Endothelial cell of umbilical vein (primary cell): ENCODE results near the gene EXOC1L. TPM values are rescaled to one million over a fixed set of nuclear protein-coding genes. Genes with fewer than 3 reads are reported as not detected.

Experiments used
- BruUV-seq: library from RNA; stranded (reverse); fragments of 400-500 nt; replicated peaks from 2 replicates; lab custom pipeline; 2021; lab: Mats Ljungman, UMichigan
- CTCF ChIA-PET: fragments of 300-600, 350-600 bp; sonication (Branson Sonifier 250); formaldehyde crosslinking; loops from one replicate; lab custom pipeline; 2021; ENCODE audit warnings: antibody characterized with exemption, inconsistent platforms; lab: Charles Lee
- POLR2A ChIA-PET: fragments of 300-600, 350-600 bp; sonication (Branson Sonifier 250); formaldehyde crosslinking; loops from one replicate; lab custom pipeline; 2021; ENCODE audit warnings: antibody characterized with exemption, inconsistent platforms; lab: Charles Lee
- DNase-seq: peaks from one replicate; pipeline ENCODE4 v3.0.0-alpha.2; 2011; ENCODE audit warnings: low read depth, low spot score
- FAIRE-seq: peaks from 2 replicates; lab custom pipeline; 2011; peaks lifted over from hg19 to GRCh38; lab: Jason Lieb, UNC
- H2AFZ ChIP-seq: 2 replicates; pipeline ENCODE4 v1.6.0; 2012; ENCODE audit warnings: low read depth, low read length, control low read depth, inconsistent platforms
- H3K27ac ChIP-seq: 2 replicates; pipeline ENCODE4 v1.5.1; 2011; ENCODE audit warnings: low read depth, mild to moderate bottlenecking, control low read depth, low read length, moderate library complexity; ENCODE audit not compliant: insufficient read depth
- H3K27me3 ChIP-seq, 2 experiments: 2 replicates each; pipeline versions ENCODE4 v1.6.0 to v1.6.1; 2011; ENCODE audit warnings: low read length in 2 of 2, mixed read lengths in 1 of 2; ENCODE audit not compliant: control insufficient read depth in 2 of 2, insufficient read depth in 2 of 2
- H3K36me3 ChIP-seq, 2 experiments: 2 replicates in 1 of 2; 3 replicates in 1 of 2; pipeline ENCODE4 v1.5.1; 2011; ENCODE audit warnings: low read length in 2 of 2, mild to moderate bottlenecking in 1 of 2, moderate library complexity in 1 of 2; ENCODE audit not compliant: control insufficient read depth in 2 of 2, insufficient read depth in 2 of 2; ENCODE audit errors: extremely low read depth in 1 of 2
- H3K4me1 ChIP-seq: 3 replicates; pipeline ENCODE4 v1.5.1; 2011; ENCODE audit warnings: mild to moderate bottlenecking, low read length; ENCODE audit not compliant: control insufficient read depth, insufficient read depth; ENCODE audit errors: extremely low read depth
- H3K4me2 ChIP-seq: 2 replicates; pipeline ENCODE4 v1.6.1; 2011; ENCODE audit warnings: low read length, control low read depth, mixed read lengths; ENCODE audit not compliant: insufficient read depth
- H3K4me3 ChIP-seq, 3 experiments: fragments of 200-600 bp in 1 of 3; sonication (generic), shearing (Covaris generic) in 1 of 3; replicated peaks in 1 of 3; 2 replicates each; pipeline ENCODE4 v1.5.1; 2011 to 2016; ENCODE audit warnings: control low read depth in 3 of 3, low read length in 3 of 3, mild to moderate bottlenecking in 2 of 3, inconsistent platforms in 1 of 3, low read depth in 1 of 3, moderate library complexity in 1 of 3; ENCODE audit not compliant: insufficient read depth in 1 of 3
- H3K79me2 ChIP-seq: 2 replicates; pipeline ENCODE4 v1.6.0; 2012; ENCODE audit warnings: low read length, inconsistent platforms; ENCODE audit not compliant: control insufficient read depth, insufficient read depth
- H3K9ac ChIP-seq: replicated peaks from 2 replicates; pipeline ENCODE3; 2011; ENCODE audit warnings: low read length, control low read depth; ENCODE audit not compliant: insufficient read depth; ENCODE audit errors: extremely low read depth
- H3K9me1 ChIP-seq: replicated peaks from 3 replicates; pipeline ENCODE4 v1.6.0; 2011; ENCODE audit warnings: mild to moderate bottlenecking, low read length; ENCODE audit not compliant: control insufficient read depth, insufficient read depth; ENCODE audit errors: extremely low read depth
- H3K9me3 ChIP-seq: replicated peaks from 2 replicates; pipeline ENCODE4 v1.5.1; 2012; ENCODE audit warnings: low read length, inconsistent platforms; ENCODE audit not compliant: control insufficient read depth, insufficient read depth
- H4K20me1 ChIP-seq: replicated peaks from 2 replicates; pipeline ENCODE3; 2011; ENCODE audit warnings: mild to moderate bottlenecking, low read length; ENCODE audit not compliant: control insufficient read depth, insufficient read depth; ENCODE audit errors: extremely low read depth
- CTCF ChIP-seq, 2 donors: IDR thresholded peaks; 1 replicate in 1 of 2; 2 replicates in 1 of 2; pipeline ENCODE4 v1.5.1; 2011; ENCODE audit warnings: low read length in 2 of 2, mild to moderate bottlenecking in 2 of 2, moderate library complexity in 2 of 2, control low read depth in 1 of 2, inconsistent platforms in 1 of 2, low read depth in 1 of 2; ENCODE audit not compliant: insufficient read depth in 1 of 2; ENCODE audit errors: extremely low read depth in 1 of 2
- EZH2 ChIP-seq: IDR thresholded peaks from 2 replicates; pipeline ENCODE4 v1.6.1; 2012; ENCODE audit warnings: borderline replicate concordance, low read depth, mild to moderate bottlenecking, moderate library complexity, low read length, inconsistent platforms; ENCODE audit not compliant: severe bottlenecking
- FOS ChIP-seq: IDR thresholded peaks from 2 replicates; pipeline ENCODE4 v1.6.1; 2011; ENCODE audit warnings: mild to moderate bottlenecking, low read length, moderate library complexity, borderline replicate concordance; ENCODE audit not compliant: insufficient read depth
- GATA2 ChIP-seq: IDR thresholded peaks from 2 replicates; pipeline ENCODE4 v1.7.0; 2011; ENCODE audit warnings: low read depth, mild to moderate bottlenecking, moderate library complexity, mixed read lengths, low read length; ENCODE audit not compliant: insufficient read length, insufficient read depth
- JUN ChIP-seq: IDR thresholded peaks from 2 replicates; pipeline ENCODE4 v1.6.1; 2011; ENCODE audit warnings: borderline replicate concordance, low read depth; ENCODE audit not compliant: insufficient read length, insufficient read depth
- MAX ChIP-seq: IDR thresholded peaks from 2 replicates; pipeline ENCODE4 v1.6.1; 2011; ENCODE audit not compliant: insufficient read depth, insufficient read length
- MYC ChIP-seq: IDR thresholded peaks from one replicate; pipeline ENCODE4 v1.6.1; 2011; ENCODE audit warnings: mild to moderate bottlenecking, low read depth, low read length
- POLR2A ChIP-seq: IDR thresholded peaks from 2 replicates; pipeline ENCODE4 v1.6.1; 2012; ENCODE audit warnings: low read depth, mild to moderate bottlenecking, control low read depth, low read length
- POLR2AphosphoS5 ChIP-seq: IDR thresholded peaks from 2 replicates; pipeline ENCODE4 v1.6.1; 2012; ENCODE audit warnings: low read depth, mild to moderate bottlenecking, control low read depth, low read length, moderate library complexity; ENCODE audit not compliant: insufficient read depth
- dilution Hi-C: fragments of 300-500 bp; cut with MboI; formaldehyde crosslinking; loops from one replicate; pipeline ENCODE4 v1.15.0; 2019; ENCODE audit warnings: low sequenced_read_pairs; ENCODE audit not compliant: extremely low pct_ligation_motif_present
- intact Hi-C: fragments of 100-400 bp; cut with micrococcal nuclease; formaldehyde crosslinking; loops from one replicate; pipeline ENCODE4 v1.10.0; 2022
- polyA plus RNA-seq, 4 experiments: library from polyadenylated mRNA; depleted of rRNA in 3 of 4; stranded (reverse) in 3 of 4; unstranded in 1 of 4; fragments of >200 nt; gene quantifications; 2 replicates each; pipeline versions ENCODE4 v1.2.1 to v1.2.3, GENCODE V29; 2011 to 2012; ENCODE audit warnings: missing spikeins in 1 of 4
- total RNA-seq: library from RNA; stranded (reverse); gene quantifications from 2 replicates; pipeline ENCODE4 v1.2.3, GENCODE V29; 2021

The EXOC1L gene
- total and polyA plus RNA-seq, 2 donors (not counting 3 experiments of a cell fraction or from before 2014, with no cell fraction given) = not detected

- Histone ChIP-seq H3K9me1 (no peaks in the 10 kb centered on the region), H3K27me3 (peaks cover 33 to 73% of the 10 kb centered on the region in 2 experiments), H4K20me1 (no peaks in the 10 kb centered on the region), H3K4me3 (no peak overlapping the region), H3K9ac (no peak overlapping the region), H3K36me3 (no peaks in the 10 kb centered on the region), H3K4me2 (no peak overlapping the region), H3K79me2 (no peaks in the 10 kb centered on the region), H3K27ac (no peak overlapping the region), H3K9me3 (no peaks in the 10 kb centered on the region), H3K4me1 (peaks cover 2% of the 10 kb centered on the region), H2AFZ (no peak overlapping the region)
- intact Hi-C loops (no loop called here), dilution Hi-C loops (no loop called here)
- BruUV-seq = no TSS peak
- CTCF ChIA-PET = interaction anchor here (1.5 kb wide), 1 partner anchor 10 kb away, joined by 3 read pairs; no protein-coding TSS in a partner anchor
- FAIRE-seq (no peak), DNase-seq (no peak)
- POLR2A ChIA-PET = no interaction called here
- no peak for TF ChIP-seq MAX
- TF ChIP-seq GATA2 = no peak
- peak; percentile 33 for TF ChIP-seq EZH2
Measured at GRCh38 chr4:55794053-55794452, 25.5 kb upstream of the EXOC1L start.

- no peak overlapping the region for H3K9ac ChIP-seq
- no peaks in the 10 kb centered on the region for H4K20me1 ChIP-seq
- H3K9me1 ChIP-seq = no peaks in the 10 kb centered on the region
- POLR2A ChIA-PET = no interaction called here
- intact Hi-C loops (no loop called here), dilution Hi-C loops (no loop called here)
- no TSS peak for BruUV-seq
- peaks cover 2% of the 10 kb centered on the region for H3K4me1 ChIP-seq
- H2AFZ ChIP-seq = no peak overlapping the region
- H3K79me2 ChIP-seq = no peaks in the 10 kb centered on the region
- CTCF ChIA-PET = interaction anchor here (1.1 to 1.5 kb wide), 2 partner anchors 9 kb away, joined by 3 read pairs; no protein-coding TSS in a partner anchor
- no peak for DNase-seq
- H3K4me2 ChIP-seq = no peak overlapping the region
- FAIRE-seq = no peak
- H3K4me3 ChIP-seq = no peak overlapping the region
- no peak overlapping the region for H3K27ac ChIP-seq
- peaks cover 28 to 67% of the 10 kb centered on the region in 2 experiments for H3K27me3 ChIP-seq
- H3K36me3 ChIP-seq = no peaks in the 10 kb centered on the region
- TF ChIP-seq EZH2 (no peak), POLR2AphosphoS5 (no peak), POLR2A (no peak), MAX (no peak), GATA2 (no peak), FOS (no peak), CTCF (IDR thresholded peaks at IDR 0.05; ENCODE audit: extremely low read depth in 1 of 2, insufficient read depth in 1 of 2, low read depth in 1 of 2, low read length in 2 of 2) (no peak), JUN (no peak), MYC (no peak)
- no peaks in the 10 kb centered on the region for H3K9me3 ChIP-seq
Measured at GRCh38 chr4:55795341-55795740, 24.2 kb upstream of the EXOC1L start.
